T-helper 1 cell treated with Interleukin-12 subunit alpha and Interleukin-12 subunit beta and Interleukin-4 antibody, amounts not matched to agents 30 μg/mL and 1 μg/mL, for 36 hours (primary cell): ENCODE measurements around the gene IFT172.
"Not testable (repeated sequence)": the region's sequence is repeated elsewhere in the genome, so short reads cannot be mapped to it uniquely, and the experiment has no call there.

ENCODE experiments used
- H3K27ac Mint-ChIP-seq: one replicate; pipeline ENCODE4 v1.8.0; 2021; ENCODE audit warnings: mild to moderate bottlenecking, mixed read lengths
- H3K27me3 Mint-ChIP-seq: one replicate; pipeline ENCODE4 v1.8.0; 2021; ENCODE audit warnings: low read depth, mixed read lengths
- H3K36me3 Mint-ChIP-seq: one replicate; pipeline ENCODE4 v1.8.0; 2021; ENCODE audit warnings: low read depth, mixed read lengths
- H3K4me1 Mint-ChIP-seq: one replicate; pipeline ENCODE4 v1.8.0; 2021; ENCODE audit warnings: low read depth, mixed read lengths
- H3K4me3 Mint-ChIP-seq: one replicate; pipeline ENCODE4 v1.8.0; 2021; ENCODE audit warnings: mild to moderate bottlenecking, moderate library complexity, mixed read lengths
- H3K9me3 Mint-ChIP-seq: one replicate; pipeline ENCODE4 v1.8.0; 2021; ENCODE audit warnings: mixed read lengths

Gene IFT172, protein sequence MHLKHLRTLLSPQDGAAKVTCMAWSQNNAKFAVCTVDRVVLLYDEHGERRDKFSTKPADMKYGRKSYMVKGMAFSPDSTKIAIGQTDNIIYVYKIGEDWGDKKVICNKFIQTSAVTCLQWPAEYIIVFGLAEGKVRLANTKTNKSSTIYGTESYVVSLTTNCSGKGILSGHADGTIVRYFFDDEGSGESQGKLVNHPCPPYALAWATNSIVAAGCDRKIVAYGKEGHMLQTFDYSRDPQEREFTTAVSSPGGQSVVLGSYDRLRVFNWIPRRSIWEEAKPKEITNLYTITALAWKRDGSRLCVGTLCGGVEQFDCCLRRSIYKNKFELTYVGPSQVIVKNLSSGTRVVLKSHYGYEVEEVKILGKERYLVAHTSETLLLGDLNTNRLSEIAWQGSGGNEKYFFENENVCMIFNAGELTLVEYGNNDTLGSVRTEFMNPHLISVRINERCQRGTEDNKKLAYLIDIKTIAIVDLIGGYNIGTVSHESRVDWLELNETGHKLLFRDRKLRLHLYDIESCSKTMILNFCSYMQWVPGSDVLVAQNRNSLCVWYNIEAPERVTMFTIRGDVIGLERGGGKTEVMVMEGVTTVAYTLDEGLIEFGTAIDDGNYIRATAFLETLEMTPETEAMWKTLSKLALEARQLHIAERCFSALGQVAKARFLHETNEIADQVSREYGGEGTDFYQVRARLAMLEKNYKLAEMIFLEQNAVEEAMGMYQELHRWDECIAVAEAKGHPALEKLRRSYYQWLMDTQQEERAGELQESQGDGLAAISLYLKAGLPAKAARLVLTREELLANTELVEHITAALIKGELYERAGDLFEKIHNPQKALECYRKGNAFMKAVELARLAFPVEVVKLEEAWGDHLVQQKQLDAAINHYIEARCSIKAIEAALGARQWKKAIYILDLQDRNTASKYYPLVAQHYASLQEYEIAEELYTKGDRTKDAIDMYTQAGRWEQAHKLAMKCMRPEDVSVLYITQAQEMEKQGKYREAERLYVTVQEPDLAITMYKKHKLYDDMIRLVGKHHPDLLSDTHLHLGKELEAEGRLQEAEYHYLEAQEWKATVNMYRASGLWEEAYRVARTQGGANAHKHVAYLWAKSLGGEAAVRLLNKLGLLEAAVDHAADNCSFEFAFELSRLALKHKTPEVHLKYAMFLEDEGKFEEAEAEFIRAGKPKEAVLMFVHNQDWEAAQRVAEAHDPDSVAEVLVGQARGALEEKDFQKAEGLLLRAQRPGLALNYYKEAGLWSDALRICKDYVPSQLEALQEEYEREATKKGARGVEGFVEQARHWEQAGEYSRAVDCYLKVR (N-terminal part only)

GRCh38 chr2:27489498-27490397, at the start of gene IFT172:
TSS of gene IFT172 (minus strand) at chr2:27489743. CDS start at chr2:27489653, 90 bp downstream.
- H3K4me3 Mint-ChIP-seq: peak within 1 kb of the TSS; percentile 88
- no peaks in the 10 kb centered on the region for H3K36me3 Mint-ChIP-seq
- peaks cover 16% of the 10 kb centered on the region for H3K4me1 Mint-ChIP-seq
- H3K27me3 Mint-ChIP-seq: peaks cover 15% of the 10 kb centered on the region
- H3K9me3 Mint-ChIP-seq: no peaks in the 10 kb centered on the region
- peak within 1 kb of the TSS; percentile 91 for H3K27ac Mint-ChIP-seq

DNA sequence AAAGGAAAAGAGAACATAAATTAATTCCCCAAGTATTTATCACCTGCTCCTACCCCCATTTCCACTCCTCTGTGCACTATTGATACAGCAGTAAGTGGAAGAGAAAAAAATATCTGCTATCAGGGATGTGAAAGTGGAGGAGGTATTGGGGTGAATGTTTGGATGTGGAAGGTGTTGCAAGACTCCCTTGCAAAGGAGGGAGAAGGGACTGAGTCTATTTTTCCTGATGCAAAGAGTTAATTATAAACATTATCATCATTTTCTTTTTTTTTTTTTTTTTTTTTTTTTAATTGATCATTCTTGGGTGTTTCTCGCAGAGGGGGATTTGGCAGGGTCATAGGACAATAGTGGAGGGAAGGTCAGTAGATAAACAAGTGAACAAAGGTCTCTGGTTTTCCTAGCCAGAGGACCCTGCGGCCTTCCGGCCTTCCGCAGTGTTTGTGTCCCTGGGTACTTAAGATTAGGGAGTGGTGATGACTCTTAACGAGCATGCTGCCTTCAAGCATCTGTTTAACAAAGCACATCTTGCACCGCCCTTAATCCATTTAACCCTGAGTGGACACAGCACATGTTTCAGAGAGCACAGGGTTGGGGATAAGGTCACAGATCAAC, 49.4 kb upstream of the IFT172 start:
- H3K9me3 Mint-ChIP-seq, H3K4me1 Mint-ChIP-seq, H3K4me3 Mint-ChIP-seq, H3K27ac Mint-ChIP-seq, H3K36me3 Mint-ChIP-seq: not testable (repeated sequence)
- peaks cover 27% of the 10 kb centered on the region for H3K27me3 Mint-ChIP-seq

- Mint-ChIP-seq H3K36me3 (no peaks in the 10 kb centered on the region), H3K9me3 (no peaks in the 10 kb centered on the region), H3K4me3 (no peak overlapping the region), H3K27ac (no peak overlapping the region), H3K4me1 (no peaks in the 10 kb centered on the region), H3K27me3 (peaks cover 29% of the 10 kb centered on the region)
Observed at GRCh38 chr2:27537287-27537686, 47.7 kb upstream of the IFT172 start.

DNA sequence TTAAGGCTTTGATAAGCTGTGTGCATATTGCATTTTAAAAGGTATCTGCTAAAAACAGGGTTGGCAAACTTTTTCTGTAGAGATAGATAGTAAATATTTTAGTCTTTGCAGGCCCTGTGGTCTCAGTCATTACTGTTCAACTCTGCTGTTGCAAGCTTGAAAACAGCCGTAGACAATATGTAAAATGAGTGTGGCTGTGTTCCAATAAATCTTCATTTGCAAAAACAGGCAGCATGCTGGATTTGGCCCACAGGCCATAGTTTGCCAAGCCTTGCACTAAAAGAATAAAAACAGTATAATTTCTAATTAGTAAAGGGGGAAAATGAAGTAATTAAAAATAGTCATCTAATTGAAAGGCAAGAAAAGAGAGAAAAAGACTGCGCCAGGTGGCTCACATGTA, 42.4 kb upstream of the IFT172 start:
- Mint-ChIP-seq H3K4me1 (peaks cover 3% of the 10 kb centered on the region), H3K27ac (no peak overlapping the region), H3K27me3 (peaks cover 25% of the 10 kb centered on the region)

GRCh38 chr2:27527182-27527581, 37.6 kb upstream of the IFT172 start:
- peaks cover 12% of the 10 kb centered on the region for H3K27me3 Mint-ChIP-seq
- H3K27ac Mint-ChIP-seq: no peak overlapping the region
- no peaks in the 10 kb centered on the region for H3K36me3 Mint-ChIP-seq
- peaks cover 3% of the 10 kb centered on the region for H3K4me1 Mint-ChIP-seq
- H3K4me3 Mint-ChIP-seq: no peak overlapping the region
- no peaks in the 10 kb centered on the region for H3K9me3 Mint-ChIP-seq

More for the DNA sequence above, 42.4 kb upstream of the IFT172 start:
- Mint-ChIP-seq H3K4me3 (no peak overlapping the region), H3K36me3 (no peaks in the 10 kb centered on the region), H3K9me3 (no peaks in the 10 kb centered on the region)

DNA sequence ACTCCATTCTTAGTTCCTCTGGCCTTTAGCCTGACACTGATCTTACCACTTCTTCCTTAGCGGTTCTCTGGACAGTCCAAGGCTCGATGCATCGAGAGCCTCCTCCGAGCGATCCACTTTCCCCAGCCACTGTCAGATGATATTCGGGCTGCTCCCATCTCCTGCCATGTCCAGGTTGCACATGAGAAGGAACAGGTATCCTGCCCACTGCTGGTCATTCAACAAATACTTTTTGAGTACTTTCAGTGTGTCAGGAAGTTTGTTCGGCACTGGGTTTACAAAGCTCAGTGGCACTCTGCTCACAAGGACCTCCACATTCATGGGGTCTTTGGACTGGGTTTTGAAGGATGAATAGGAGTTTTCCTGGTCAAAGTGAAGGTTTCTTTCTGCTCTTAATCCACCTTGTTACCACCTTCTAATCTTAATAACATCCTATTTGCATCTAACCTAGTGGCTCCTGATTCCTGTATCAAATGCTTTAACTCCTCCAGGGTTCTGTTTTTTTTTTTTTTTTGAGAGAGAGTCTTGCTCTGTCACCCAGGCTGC, 32.9 kb upstream of the IFT172 start:
- Mint-ChIP-seq H3K27me3 (peaks cover 8% of the 10 kb centered on the region), H3K9me3 (no peaks in the 10 kb centered on the region), H3K27ac (no peak overlapping the region), H3K4me3 (no peak overlapping the region), H3K36me3 (no peaks in the 10 kb centered on the region), H3K4me1 (no peaks in the 10 kb centered on the region)

DNA sequence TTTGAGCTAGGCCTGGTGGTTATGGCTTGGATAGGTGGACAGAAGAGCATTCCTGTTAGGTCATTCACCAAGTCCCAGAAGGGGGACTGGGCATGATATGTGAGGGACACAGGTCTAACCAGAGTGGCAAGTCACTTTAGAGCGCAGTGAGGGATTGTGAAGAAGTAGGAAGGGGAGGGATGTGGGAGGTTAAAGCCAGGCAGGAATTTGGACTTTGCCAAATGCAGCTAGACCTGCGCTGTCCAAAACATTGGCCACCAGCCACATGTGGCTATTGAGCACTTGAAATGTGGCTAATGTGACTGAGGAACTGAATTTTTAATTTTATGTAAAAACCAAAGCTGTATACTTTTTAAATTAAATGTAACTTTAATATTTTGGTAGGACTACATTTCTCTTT, 30.8 kb upstream of the IFT172 start:
- no peaks in the 10 kb centered on the region for H3K9me3 Mint-ChIP-seq

DNA sequence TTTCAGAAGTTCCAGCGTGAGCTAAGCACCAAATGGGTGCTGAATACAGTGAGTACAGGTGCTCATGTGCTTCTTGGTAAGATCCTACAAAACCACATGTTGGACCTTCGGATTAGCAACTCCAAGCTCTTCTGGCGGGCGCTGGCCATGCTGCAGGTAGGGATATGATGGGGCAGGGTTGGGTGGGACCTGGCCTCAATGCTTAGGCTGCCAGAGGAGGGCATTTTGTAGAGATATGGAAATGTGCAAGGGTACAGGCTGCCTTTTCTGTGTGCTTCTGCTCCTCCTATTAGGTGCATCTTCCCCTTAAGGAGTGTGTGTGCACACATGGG, 29.2 kb upstream of the IFT172 start:
- no peak overlapping the region for H3K4me3 Mint-ChIP-seq
- no peaks in the 10 kb centered on the region for H3K4me1 Mint-ChIP-seq
- H3K27me3 Mint-ChIP-seq: peaks cover 7% of the 10 kb centered on the region
- no peak overlapping the region for H3K27ac Mint-ChIP-seq
- H3K9me3 Mint-ChIP-seq: no peaks in the 10 kb centered on the region
- H3K36me3 Mint-ChIP-seq: no peaks in the 10 kb centered on the region

More for the DNA sequence above, 30.8 kb upstream of the IFT172 start:
- Mint-ChIP-seq H3K27ac (no peak overlapping the region), H3K4me3 (no peak overlapping the region), H3K36me3 (no peaks in the 10 kb centered on the region), H3K27me3 (peaks cover 3% of the 10 kb centered on the region), H3K4me1 (no peaks in the 10 kb centered on the region)

- Mint-ChIP-seq H3K36me3 (no peaks in the 10 kb centered on the region), H3K9me3 (no peaks in the 10 kb centered on the region), H3K27ac (no peak overlapping the region), H3K4me1 (no peaks in the 10 kb centered on the region), H3K27me3 (peaks cover 10% of the 10 kb centered on the region), H3K4me3 (no peak overlapping the region)
Observed at GRCh38 chr2:27518113-27518781, 28.7 kb upstream of the IFT172 start.

DNA sequence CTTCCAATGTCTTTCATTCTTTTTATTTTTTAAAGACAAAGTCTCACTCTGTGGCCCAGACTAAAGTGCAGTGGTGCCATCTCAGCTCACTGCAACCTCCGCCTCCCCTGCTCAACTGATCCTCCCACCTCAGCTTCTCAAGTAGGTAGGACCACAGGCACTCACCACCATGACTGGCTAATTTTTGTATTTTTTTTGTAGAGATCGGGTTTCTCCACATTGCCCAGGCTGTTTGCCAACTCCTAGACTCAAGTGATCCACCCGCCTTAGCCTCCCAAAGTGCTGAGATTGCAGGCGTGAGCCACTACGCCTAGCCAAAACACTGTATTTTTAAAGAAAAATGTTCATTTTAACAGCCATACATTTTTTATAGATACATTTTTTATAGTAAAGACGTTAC, 19.8 kb upstream of the IFT172 start:
- no peaks in the 10 kb centered on the region for H3K9me3 Mint-ChIP-seq
- H3K4me1 Mint-ChIP-seq: no peaks in the 10 kb centered on the region
- H3K27me3 Mint-ChIP-seq: peaks cover 27% of the 10 kb centered on the region
- no peak overlapping the region for H3K27ac Mint-ChIP-seq
- no peaks in the 10 kb centered on the region for H3K36me3 Mint-ChIP-seq
- no peak overlapping the region for H3K4me3 Mint-ChIP-seq

DNA sequence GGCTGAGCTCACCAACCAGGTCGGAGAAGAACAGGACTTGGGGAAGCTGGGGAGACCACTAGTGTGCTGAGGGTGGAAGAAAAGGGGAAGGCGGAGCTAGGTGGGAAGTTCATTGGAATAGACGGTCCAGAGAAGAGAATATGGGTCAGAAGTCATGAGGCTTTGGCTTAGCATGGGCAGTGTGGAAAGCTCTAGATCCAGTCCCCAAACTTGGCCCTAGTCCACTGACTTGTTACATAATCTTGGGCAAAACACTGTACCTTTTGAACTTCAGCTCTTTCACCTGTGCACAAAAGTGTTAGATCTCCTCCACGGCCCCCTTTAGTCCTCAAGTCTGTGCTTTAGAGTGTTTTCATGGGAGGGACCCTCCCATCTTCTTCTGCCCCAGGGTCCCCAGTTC, 17.8 kb upstream of the IFT172 start:
- H3K27me3 Mint-ChIP-seq: peaks cover 13% of the 10 kb centered on the region
- no peaks in the 10 kb centered on the region for H3K4me1 Mint-ChIP-seq
- H3K27ac Mint-ChIP-seq: no peak overlapping the region
- no peaks in the 10 kb centered on the region for H3K36me3 Mint-ChIP-seq
- H3K9me3 Mint-ChIP-seq: no peaks in the 10 kb centered on the region
- no peak overlapping the region for H3K4me3 Mint-ChIP-seq

DNA sequence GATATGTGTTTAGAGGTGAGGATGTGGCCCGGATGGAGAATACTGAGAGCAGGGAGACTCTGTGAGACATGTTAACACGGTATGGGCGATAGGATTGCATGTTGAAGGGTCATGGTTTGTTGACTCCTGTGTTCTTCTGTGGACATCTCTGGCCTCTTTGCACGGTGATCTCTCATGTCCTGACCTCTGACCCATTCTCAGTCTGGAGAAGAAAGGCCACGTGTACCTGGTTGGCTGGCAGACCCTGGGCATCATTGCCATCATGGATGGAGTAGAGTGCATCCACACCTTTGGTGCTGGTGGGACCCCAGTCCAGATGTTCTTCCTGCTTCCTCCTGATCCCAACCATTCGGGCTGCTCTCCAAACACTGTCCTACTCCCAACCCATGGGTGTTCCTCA, 17.0 kb upstream of the IFT172 start:
- Mint-ChIP-seq H3K27ac (no peak overlapping the region), H3K9me3 (no peaks in the 10 kb centered on the region), H3K27me3 (peaks cover 10% of the 10 kb centered on the region), H3K4me3 (no peak overlapping the region), H3K4me1 (no peaks in the 10 kb centered on the region), H3K36me3 (no peaks in the 10 kb centered on the region)

- H3K4me1 Mint-ChIP-seq: no peaks in the 10 kb centered on the region
- no peak overlapping the region for H3K4me3 Mint-ChIP-seq
- H3K27me3 Mint-ChIP-seq: peaks cover 21% of the 10 kb centered on the region
- no peaks in the 10 kb centered on the region for H3K9me3 Mint-ChIP-seq
- no peaks in the 10 kb centered on the region for H3K36me3 Mint-ChIP-seq
- no peak overlapping the region for H3K27ac Mint-ChIP-seq
Observed at GRCh38 chr2:27502142-27502541, 12.6 kb upstream of the IFT172 start.
